GM12892 (cell line): ENCODE data around the gene UGT2B28.
"Not testable (repeated sequence)": the region's sequence is repeated elsewhere in the genome, so short reads cannot be mapped to it uniquely, and the experiment has no call there.

Experiments used
- POLR2A ChIP-seq: IDR thresholded peaks from 2 replicates; pipeline ENCODE4 v1.6.1; 2011; ENCODE audit warnings: low read depth, low read length, control low read depth
- POLR2AphosphoS5 ChIP-seq: IDR thresholded peaks from 2 replicates; pipeline ENCODE4 v1.6.1; 2011; ENCODE audit warnings: low read depth, low read length, control low read depth

GRCh38 chr4:69343114-69343513, 62.8 kb downstream of the UGT2B28 start:
- TF ChIP-seq POLR2A, POLR2AphosphoS5: not testable (repeated sequence)
